Stimulated activated CD8-positive, alpha-beta memory T cell treated with anti-CD3 and anti-CD28 coated beads, Interleukin-15, amount 100 ng/mL, for 48 hours (primary cell): ENCODE measurements around the gene CMPK1.
"Not testable (repeated sequence)": the region's sequence is repeated elsewhere in the genome, so short reads cannot be mapped to it uniquely, and the experiment has no call there.

Experiments
- DNase-seq, 2 donors: peaks; one replicate each; pipeline ENCODE4 v3.0.0-alpha.2; 2020; ENCODE audit warnings: low read depth in 2 of 2

The CMPK1 gene

GRCh38 chr1:47338249-47339077 is 4.9 kb downstream of the CMPK1 start:
- no peak for DNase-seq

GRCh38 chr1:47340227-47340626 is 6.6 kb downstream of the CMPK1 start:
- DNase-seq = no peak

- DNase-seq = not testable (repeated sequence)
Measured at GRCh38 chr1:47346979-47347378, 13.4 kb downstream of the CMPK1 start.

- no peak for DNase-seq
Measured at GRCh38 chr1:47347735-47348134, 14.1 kb downstream of the CMPK1 start.

GRCh38 chr1:47348246-47348645 is 14.7 kb downstream of the CMPK1 start:
- DNase-seq = no peak

GRCh38 chr1:47351305-47351704 is 17.7 kb downstream of the CMPK1 start:
- DNase-seq = no peak

- no peak for DNase-seq
Measured at GRCh38 chr1:47361380-47361779, 27.8 kb downstream of the CMPK1 start.

- no peak for DNase-seq
Measured at GRCh38 chr1:47362828-47363227, 29.2 kb downstream of the CMPK1 start.

GRCh38 chr1:47367651-47368050 is 34.1 kb downstream of the CMPK1 start:
- DNase-seq = no peak

- no peak for DNase-seq
Measured at GRCh38 chr1:47371016-47371517, 37.5 kb downstream of the CMPK1 start.

- no peak for DNase-seq
Measured at GRCh38 chr1:47374501-47374900, 40.9 kb downstream of the CMPK1 start.

- no peak for DNase-seq
Measured at GRCh38 chr1:47378147-47378546, 44.6 kb downstream of the CMPK1 start.

GRCh38 chr1:47380699-47381098 is 47.1 kb downstream of the CMPK1 start:
- DNase-seq = no peak

GRCh38 chr1:47382399-47382983 is 48.9 kb downstream of the CMPK1 start:
- no peak for DNase-seq

- DNase-seq = no peak
Measured at GRCh38 chr1:47384083-47384482, 50.5 kb downstream of the CMPK1 start.

GRCh38 chr1:47385020-47385419 is 51.4 kb downstream of the CMPK1 start:
- DNase-seq = no peak

GRCh38 chr1:47386268-47386667 is 52.7 kb downstream of the CMPK1 start:
- no peak for DNase-seq

GRCh38 chr1:47388030-47388890 is 54.7 kb downstream of the CMPK1 start:
- DNase-seq = no peak

GRCh38 chr1:47388891-47389238 is 55.3 kb downstream of the CMPK1 start:
- DNase-seq = peak; percentile 4 to 22

GRCh38 chr1:47389731-47390130 is 56.1 kb downstream of the CMPK1 start:
- DNase-seq = no peak

GRCh38 chr1:47390843-47391242 is 57.3 kb downstream of the CMPK1 start:
- no peak for DNase-seq

GRCh38 chr1:47393141-47393540 is 59.6 kb downstream of the CMPK1 start:
- DNase-seq = no peak
